BJ (cell line): ENCODE results near the gene KANK2. TPM values are rescaled to one million over a fixed set of nuclear protein-coding genes. Genes with fewer than 3 reads are reported as not detected.

Experiments used
- CTCF ChIA-PET: fragments of 350-600 bp; formaldehyde crosslinking; extraction: SDS; loops from one replicate; lab custom pipeline; 2021; ENCODE audit warnings: antibody characterized with exemption, inconsistent platforms; lab: Yijun Ruan, JAX
- POLR2A ChIA-PET: fragments of 300-600 bp; sonication (Branson Sonifier 250); formaldehyde crosslinking; extraction: SDS; loops from one replicate; lab custom pipeline; 2021; ENCODE audit warnings: antibody characterized with exemption; lab: Charles Lee
- DNase-seq: peaks from one replicate; pipeline ENCODE4 v3.0.0-alpha.2; 2011; ENCODE audit warnings: low read depth
- H3K27me3 ChIP-seq: 2 replicates; pipeline ENCODE4 v1.6.0; 2011; ENCODE audit warnings: low read length; ENCODE audit not compliant: control insufficient read depth, insufficient read depth
- H3K36me3 ChIP-seq: 2 replicates; pipeline ENCODE4 v1.5.1; 2011; ENCODE audit warnings: low read length; ENCODE audit not compliant: control insufficient read depth, insufficient read depth
- H3K4me3 ChIP-seq: 2 replicates; pipeline ENCODE4 v1.5.1; 2011; ENCODE audit warnings: low read depth, mild to moderate bottlenecking, control low read depth, low read length
- polyA plus RNA-seq: library from polyadenylated mRNA; depleted of rRNA; stranded (reverse); fragments of >200 nt; gene quantifications from 2 replicates; pipeline ENCODE4 v1.2.3, GENCODE V29; 2011
- TF ChIP-seq, protein P1 (sequence below): IDR thresholded peaks from 2 replicates; pipeline ENCODE4 v1.5.1; 2011; ENCODE audit warnings: low read depth, mild to moderate bottlenecking, control low read depth, inconsistent platforms, low read length, moderate library complexity; ENCODE audit not compliant: insufficient read depth

Gene KANK2
- polyA plus RNA-seq, 1 experiment = 176 TPM

DNA sequence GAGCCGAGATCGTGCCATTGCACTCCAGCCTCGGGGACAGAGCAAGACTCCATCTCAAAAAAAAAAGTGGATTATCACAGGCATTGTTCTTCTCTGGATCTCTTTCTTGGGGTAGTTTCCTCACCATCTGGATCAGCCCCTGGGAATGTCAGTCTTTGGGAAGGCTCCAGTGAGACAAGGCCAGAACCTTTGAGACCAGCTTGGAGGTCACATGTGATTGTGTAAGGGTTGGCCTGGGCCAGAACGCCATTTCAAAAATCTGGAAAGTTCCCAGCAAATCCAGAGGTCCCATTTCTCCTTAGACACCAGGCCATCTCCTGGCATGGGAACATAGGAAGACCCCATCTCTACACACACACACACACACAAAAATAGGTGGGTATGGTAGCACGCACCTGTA lies 27.8 kb upstream of the KANK2 start:
- ChIA-PET POLR2A (no interaction called here), CTCF (interaction anchor here (1.1 to 3.4 kb wide), 3 partner anchors 18 to 257 kb away, joined by 3 to 16 read pairs (median 4); no protein-coding TSS in a partner anchor)
- Histone ChIP-seq H3K36me3 (peaks cover 16% of the 10 kb centered on the region), H3K27me3 (no peaks in the 10 kb centered on the region), H3K4me3 (no peak overlapping the region)
- TF ChIP-seq, protein P1, sequence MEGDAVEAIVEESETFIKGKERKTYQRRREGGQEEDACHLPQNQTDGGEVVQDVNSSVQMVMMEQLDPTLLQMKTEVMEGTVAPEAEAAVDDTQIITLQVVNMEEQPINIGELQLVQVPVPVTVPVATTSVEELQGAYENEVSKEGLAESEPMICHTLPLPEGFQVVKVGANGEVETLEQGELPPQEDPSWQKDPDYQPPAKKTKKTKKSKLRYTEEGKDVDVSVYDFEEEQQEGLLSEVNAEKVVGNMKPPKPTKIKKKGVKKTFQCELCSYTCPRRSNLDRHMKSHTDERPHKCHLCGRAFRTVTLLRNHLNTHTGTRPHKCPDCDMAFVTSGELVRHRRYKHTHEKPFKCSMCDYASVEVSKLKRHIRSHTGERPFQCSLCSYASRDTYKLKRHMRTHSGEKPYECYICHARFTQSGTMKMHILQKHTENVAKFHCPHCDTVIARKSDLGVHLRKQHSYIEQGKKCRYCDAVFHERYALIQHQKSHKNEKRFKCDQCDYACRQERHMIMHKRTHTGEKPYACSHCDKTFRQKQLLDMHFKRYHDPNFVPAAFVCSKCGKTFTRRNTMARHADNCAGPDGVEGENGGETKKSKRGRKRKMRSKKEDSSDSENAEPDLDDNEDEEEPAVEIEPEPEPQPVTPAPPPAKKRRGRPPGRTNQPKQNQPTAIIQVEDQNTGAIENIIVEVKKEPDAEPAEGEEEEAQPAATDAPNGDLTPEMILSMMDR = no peak
- DNase-seq = no peak

DNA sequence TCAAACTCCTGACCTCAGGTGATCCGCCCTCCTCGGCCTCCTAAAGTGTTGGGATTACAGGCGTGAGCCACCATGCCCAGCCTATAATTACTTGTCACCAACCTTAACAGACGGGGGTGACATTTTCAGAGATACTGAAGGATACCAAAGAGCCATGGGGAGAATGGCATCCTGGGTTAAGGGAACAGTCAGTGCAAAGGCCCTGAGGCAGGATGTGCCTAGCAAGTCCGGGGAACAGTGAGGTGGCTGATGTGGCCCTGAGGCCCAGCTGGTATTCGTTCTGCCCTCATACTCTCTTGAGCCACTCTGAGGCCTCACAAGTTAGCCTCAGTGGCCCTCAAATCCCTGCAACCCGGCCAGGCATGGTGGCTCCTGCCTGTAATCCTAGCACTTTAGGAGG lies 27.1 kb upstream of the KANK2 start:
- DNase-seq = no peak
- H3K4me3 ChIP-seq = no peak overlapping the region
- ChIA-PET CTCF (interaction anchor here (3.4 kb wide), 1 partner anchor 18 kb away, joined by 16 read pairs; no protein-coding TSS in a partner anchor), POLR2A (no interaction called here)
- peaks cover 15% of the 10 kb centered on the region for H3K36me3 ChIP-seq
- no peaks in the 10 kb centered on the region for H3K27me3 ChIP-seq
- TF ChIP-seq, protein P1 = no peak

- TF ChIP-seq, protein P1 = no peak
- POLR2A ChIA-PET = no interaction called here
- CTCF ChIA-PET = interaction anchor here (1.2 to 2.5 kb wide), 3 partner anchors 8 to 97 kb away, joined by 4 to 16 read pairs (median 6); no protein-coding TSS in a partner anchor
- DNase-seq = no peak
- Histone ChIP-seq H3K4me3 (no peak overlapping the region), H3K36me3 (peaks cover 15% of the 10 kb centered on the region), H3K27me3 (no peaks in the 10 kb centered on the region)
These were observed 25.9 kb upstream of the KANK2 start for GRCh38 chr19:11223200-11223599.

DNA sequence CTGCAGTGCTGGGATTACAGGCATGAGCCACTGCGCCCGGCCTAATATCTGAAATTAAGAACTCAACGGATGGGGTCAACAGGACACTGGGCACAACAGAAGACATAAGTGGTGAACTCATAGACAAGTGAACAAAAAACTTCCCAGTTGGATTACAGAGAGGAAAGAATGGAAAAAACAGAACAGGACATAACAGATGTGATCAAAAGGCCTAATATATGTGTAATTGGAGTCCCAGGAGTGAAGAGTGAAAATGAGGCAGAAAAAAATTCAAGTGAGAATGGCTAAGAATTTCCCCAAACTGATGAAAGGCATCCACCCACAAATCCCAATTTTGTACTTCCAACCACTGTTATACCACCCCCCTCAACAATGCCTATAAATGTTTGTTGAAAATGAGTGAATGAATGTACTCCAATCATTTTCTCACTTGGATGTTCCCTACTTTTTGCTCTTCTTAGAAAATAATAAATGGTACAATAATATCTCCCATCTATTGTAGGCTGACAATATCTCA lies 23.8 kb upstream of the KANK2 start:
- H3K27me3 ChIP-seq = no peaks in the 10 kb centered on the region
- H3K36me3 ChIP-seq = peaks cover 15% of the 10 kb centered on the region
- POLR2A ChIA-PET = no interaction called here
- TF ChIP-seq, protein P1 = no peak
- DNase-seq = no peak
- CTCF ChIA-PET = no interaction called here
- H3K4me3 ChIP-seq = no peak overlapping the region

DNA sequence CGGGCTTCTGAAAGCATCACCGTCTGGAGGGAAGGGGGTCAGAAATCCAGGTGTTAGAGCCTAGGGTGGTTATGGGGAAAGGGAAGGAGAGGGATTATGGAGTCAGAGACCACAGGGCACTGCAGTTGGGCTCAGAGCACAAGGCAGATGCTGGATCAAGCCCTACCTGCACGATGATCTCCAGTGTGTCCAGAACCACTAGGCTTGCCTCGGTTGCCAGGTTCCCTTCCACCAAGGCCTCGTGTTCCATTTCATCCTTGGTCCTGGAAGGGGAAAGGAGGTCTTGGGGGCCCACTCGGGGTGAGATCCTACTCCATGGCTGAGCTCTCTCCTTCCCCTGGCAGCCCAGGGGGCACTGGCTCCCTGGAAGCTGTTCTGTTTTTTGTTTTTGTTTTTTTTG lies 17.0 kb upstream of the KANK2 start:
- TF ChIP-seq, protein P1 = no peak
- peaks cover 12% of the 10 kb centered on the region for H3K36me3 ChIP-seq
- no peak for DNase-seq
- no peaks in the 10 kb centered on the region for H3K27me3 ChIP-seq
- no peak overlapping the region for H3K4me3 ChIP-seq
- ChIA-PET POLR2A (no interaction called here), CTCF (interaction anchor here (0.6 to 1.6 kb wide), 2 partner anchors 12 to 124 kb away, joined by 3 to 5 read pairs; no protein-coding TSS in a partner anchor)
